ENCODE data around the gene GLIS1.

GRCh38 chr1:53730224-53730865 lies 8.6 kb downstream of the GLIS1 start:
- TF ChIP-seq EZH2phosphoT487 (IDR thresholded peaks at IDR 0.05; ENCODE audit: low read depth, severe bottlenecking, unreplicated experiment) (no peak), CTCF (IDR thresholded peaks at IDR 0.05; ENCODE audit: poor library complexity) (no peak), EZH2 (IDR thresholded peaks at IDR 0.05; ENCODE audit: borderline replicate concordance) (no peak)
